GM12872 (cell line): ENCODE data around the gene SDSL.

ENCODE experiments used
- CTCF ChIP-seq: IDR thresholded peaks from 3 replicates; pipeline ENCODE4 v1.5.1; 2011; ENCODE audit warnings: low read depth, mild to moderate bottlenecking, low read length, moderate library complexity; ENCODE audit not compliant: insufficient read depth

The SDSL gene

GRCh38 chr12:113425960-113426453 is 3.8 kb downstream of the SDSL start:
- TF ChIP-seq CTCF, result no peak

DNA sequence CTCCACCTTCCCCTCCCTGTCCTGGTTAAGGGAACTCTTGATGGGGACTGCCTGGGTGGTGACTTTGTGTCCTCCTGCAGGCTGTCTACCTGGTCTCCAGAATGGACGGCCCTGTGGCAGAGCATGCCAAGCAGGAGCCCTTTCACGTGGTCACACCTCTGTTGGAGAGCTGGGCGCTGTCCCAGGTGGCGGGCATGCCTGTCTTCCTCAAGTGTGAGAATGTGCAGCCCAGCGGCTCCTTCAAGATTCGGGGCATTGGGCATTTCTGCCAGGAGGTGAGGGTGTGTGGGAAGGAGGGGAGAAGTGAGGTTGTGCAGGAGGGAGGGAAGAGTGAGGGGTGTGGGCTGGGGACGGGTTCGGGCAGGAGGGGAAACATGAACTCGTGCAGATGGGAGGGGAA is 5.7 kb downstream of the SDSL start:
- no peak for TF ChIP-seq CTCF

DNA sequence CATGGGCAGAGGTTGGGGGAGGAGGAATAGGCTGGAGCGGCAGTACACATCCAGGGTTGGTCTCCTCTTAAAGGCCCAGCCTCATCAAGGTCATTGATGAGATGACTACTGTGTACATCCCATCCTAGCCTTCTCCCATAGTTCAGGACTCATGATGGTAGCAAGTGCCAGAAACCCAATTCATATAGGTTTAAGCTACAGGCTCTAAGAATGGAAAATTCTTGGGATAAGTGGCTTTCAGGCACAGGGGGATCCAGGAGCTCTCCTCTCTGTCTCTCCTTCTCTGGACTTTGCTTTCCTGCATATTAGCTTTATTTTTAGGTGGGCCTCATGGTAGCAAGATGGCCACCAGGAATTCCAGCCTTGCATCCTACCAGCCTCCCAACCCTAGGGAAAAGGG is 6.3 kb downstream of the SDSL start:
- no peak for TF ChIP-seq CTCF

- TF ChIP-seq CTCF, result no peak
These were observed 10.8 kb downstream of the SDSL start for GRCh38 chr12:113432986-113433385.

- TF ChIP-seq CTCF, result no peak
These were observed 13.2 kb downstream of the SDSL start for GRCh38 chr12:113435367-113435766.

DNA sequence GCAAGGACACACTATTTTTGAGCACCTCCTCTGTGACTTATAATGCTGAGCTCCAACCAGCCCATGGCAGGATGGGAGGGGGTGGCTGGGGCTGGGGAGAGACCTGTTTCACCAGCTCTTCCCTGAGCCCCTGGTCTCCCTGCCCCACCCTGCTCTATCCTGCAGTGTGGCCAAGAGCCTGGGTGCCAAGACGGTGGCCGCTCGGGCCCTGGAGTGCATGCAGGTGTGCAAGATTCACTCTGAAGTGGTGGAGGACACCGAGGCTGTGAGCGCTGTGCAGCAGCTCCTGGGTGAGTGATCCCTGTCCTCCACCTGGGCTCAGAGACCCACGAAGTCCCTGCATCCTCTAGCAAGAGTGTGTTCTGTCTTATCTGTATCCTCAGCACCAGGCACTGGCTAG is 14.4 kb downstream of the SDSL start:
- no peak for TF ChIP-seq CTCF

GRCh38 chr12:113436993-113437728 is 15.0 kb downstream of the SDSL start:
- no peak for TF ChIP-seq CTCF
